Osteocyte (in vitro differentiated cells): Measurements from ENCODE around the gene TMEM86A. TPM values are rescaled to one million over a fixed set of nuclear protein-coding genes. Genes with fewer than 3 reads are reported as not detected.
"Not testable (repeated sequence)": the region's sequence is repeated elsewhere in the genome, so short reads cannot be mapped to it uniquely, and the experiment has no call there.

Experiments
- DNase-seq: peaks from one replicate; pipeline ENCODE4 v3.0.0; 2021; ENCODE audit warnings: mixed read lengths; ENCODE audit not compliant: unreplicated experiment; ENCODE audit errors: extremely low spot score
- H3K27ac Mint-ChIP-seq: one replicate; pipeline ENCODE4 v1.8.0; 2021; ENCODE audit warnings: mild to moderate bottlenecking, mixed read lengths; ENCODE audit not compliant: unreplicated experiment
- H3K27me3 Mint-ChIP-seq: one replicate; pipeline ENCODE4 v1.8.0; 2021; ENCODE audit warnings: mixed read lengths; ENCODE audit not compliant: unreplicated experiment
- H3K36me3 Mint-ChIP-seq: one replicate; pipeline ENCODE4 v1.8.0; 2021; ENCODE audit warnings: mixed read lengths; ENCODE audit not compliant: unreplicated experiment
- H3K4me1 Mint-ChIP-seq: one replicate; pipeline ENCODE4 v1.8.0; 2021; ENCODE audit warnings: mixed read lengths; ENCODE audit not compliant: unreplicated experiment
- H3K4me3 Mint-ChIP-seq: one replicate; pipeline ENCODE4 v1.8.0; 2021; ENCODE audit warnings: mild to moderate bottlenecking, moderate library complexity, mixed read lengths; ENCODE audit not compliant: unreplicated experiment
- H3K9me3 Mint-ChIP-seq: one replicate; pipeline ENCODE4 v1.8.0; 2021; ENCODE audit warnings: mixed read lengths; ENCODE audit not compliant: unreplicated experiment
- CTCF ChIP-seq: fragments of 200-600 bp; sonication (generic); IDR thresholded peaks from 2 replicates; pipeline ENCODE4 v1.5.0; 2021; ENCODE audit warnings: antibody characterized with exemption, mild to moderate bottlenecking, moderate library complexity
- total RNA-seq: library from RNA; stranded (reverse); gene quantifications from 2 replicates; pipeline ENCODE4 v1.2.1, GENCODE V29; 2021

TMEM86A gene
- total RNA-seq, 1 donor from 2014 or later: 7.6 TPM

- Mint-ChIP-seq H3K9me3 (no peaks in the 10 kb centered on the region), H3K4me1 (no peaks in the 10 kb centered on the region), H3K4me3 (no peak overlapping the region), H3K36me3 (no peaks in the 10 kb centered on the region), H3K27me3 (peaks cover 21% of the 10 kb centered on the region), H3K27ac (no peak overlapping the region)
- no peak for DNase-seq
- TF ChIP-seq CTCF: no peak
Observed at GRCh38 chr11:18668131-18668530, 30.4 kb upstream of the TMEM86A start.

- no peak overlapping the region for H3K27ac Mint-ChIP-seq
- no peak for TF ChIP-seq CTCF
- H3K9me3 Mint-ChIP-seq: no peaks in the 10 kb centered on the region
- no peak overlapping the region for H3K4me3 Mint-ChIP-seq
- no peak for DNase-seq
- peaks cover 21% of the 10 kb centered on the region for H3K27me3 Mint-ChIP-seq
- no peaks in the 10 kb centered on the region for H3K4me1 Mint-ChIP-seq
- no peaks in the 10 kb centered on the region for H3K36me3 Mint-ChIP-seq
Observed at GRCh38 chr11:18669219-18669596, 29.4 kb upstream of the TMEM86A start.

- Mint-ChIP-seq H3K4me3 (no peak overlapping the region), H3K36me3 (no peaks in the 10 kb centered on the region), H3K4me1 (no peaks in the 10 kb centered on the region), H3K9me3 (no peaks in the 10 kb centered on the region), H3K27me3 (peaks cover 21% of the 10 kb centered on the region), H3K27ac (no peak overlapping the region)
- TF ChIP-seq CTCF: no peak
- DNase-seq: no peak
Observed at GRCh38 chr11:18669711-18670110, 28.9 kb upstream of the TMEM86A start.

DNA sequence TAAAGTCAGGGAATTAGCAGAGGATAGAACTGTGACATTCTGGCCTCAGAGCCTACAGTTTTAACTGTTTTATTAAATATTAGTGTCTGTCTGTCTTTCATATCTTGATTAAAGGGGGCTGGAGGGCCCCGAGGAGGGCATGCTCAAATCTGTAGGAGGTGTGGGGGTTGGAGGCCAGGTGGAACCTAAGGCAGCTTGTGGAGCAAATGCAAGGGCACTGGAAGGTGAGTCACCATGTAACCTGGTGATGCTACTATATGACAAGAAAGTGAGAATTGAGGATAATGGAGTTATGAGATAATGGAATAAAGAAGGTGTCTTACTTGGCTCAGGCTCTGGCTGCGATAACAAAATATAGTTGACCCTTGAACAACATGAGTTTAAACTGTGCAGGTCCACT, 27.3 kb upstream of the TMEM86A start:
- no peak for TF ChIP-seq CTCF
- DNase-seq: no peak
- Mint-ChIP-seq H3K36me3 (no peaks in the 10 kb centered on the region), H3K4me3 (no peak overlapping the region), H3K9me3 (no peaks in the 10 kb centered on the region), H3K27me3 (peaks cover 9% of the 10 kb centered on the region), H3K27ac (no peak overlapping the region), H3K4me1 (no peaks in the 10 kb centered on the region)

- not testable (repeated sequence) for H3K36me3 Mint-ChIP-seq, H3K9me3 Mint-ChIP-seq, H3K27ac Mint-ChIP-seq, H3K4me1 Mint-ChIP-seq, H3K4me3 Mint-ChIP-seq, DNase-seq, H3K27me3 Mint-ChIP-seq
Observed at GRCh38 chr11:18672209-18672608, 26.4 kb upstream of the TMEM86A start.

DNA sequence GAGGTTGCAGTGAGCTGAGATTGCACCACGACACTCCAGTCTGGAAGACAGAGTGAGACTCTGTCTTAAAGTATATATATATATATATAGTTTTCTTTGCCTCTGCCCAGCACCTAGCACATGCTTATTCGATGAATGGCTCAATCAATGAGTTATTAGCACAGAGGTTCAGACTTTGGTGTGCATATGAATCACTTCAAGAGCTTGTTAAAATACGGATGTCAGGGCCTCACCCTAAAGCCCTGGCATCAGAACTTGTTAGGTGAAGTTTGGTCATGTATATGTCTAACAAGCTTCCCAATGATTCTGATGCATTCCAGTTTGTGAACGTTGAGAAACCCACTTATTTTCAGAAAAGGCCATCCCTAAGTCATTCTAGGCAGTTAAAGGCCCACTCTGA, 21.8 kb upstream of the TMEM86A start:
- H3K4me1 Mint-ChIP-seq: no peaks in the 10 kb centered on the region
- H3K27ac Mint-ChIP-seq: no peak overlapping the region
- H3K9me3 Mint-ChIP-seq: no peaks in the 10 kb centered on the region
- no peaks in the 10 kb centered on the region for H3K27me3 Mint-ChIP-seq
- H3K4me3 Mint-ChIP-seq: no peak overlapping the region
- DNase-seq: no peak
- TF ChIP-seq CTCF: no peak
- H3K36me3 Mint-ChIP-seq: no peaks in the 10 kb centered on the region
